Measurements from ENCODE around the gene DSN1.
A peak's percentile ranks its signal among the peaks of the same experiment; 100 is the strongest.
"Not testable (repeated sequence)": the region's sequence is repeated elsewhere in the genome, so short reads cannot be mapped to it uniquely, and the experiment has no call there.

The DSN1 gene, protein sequence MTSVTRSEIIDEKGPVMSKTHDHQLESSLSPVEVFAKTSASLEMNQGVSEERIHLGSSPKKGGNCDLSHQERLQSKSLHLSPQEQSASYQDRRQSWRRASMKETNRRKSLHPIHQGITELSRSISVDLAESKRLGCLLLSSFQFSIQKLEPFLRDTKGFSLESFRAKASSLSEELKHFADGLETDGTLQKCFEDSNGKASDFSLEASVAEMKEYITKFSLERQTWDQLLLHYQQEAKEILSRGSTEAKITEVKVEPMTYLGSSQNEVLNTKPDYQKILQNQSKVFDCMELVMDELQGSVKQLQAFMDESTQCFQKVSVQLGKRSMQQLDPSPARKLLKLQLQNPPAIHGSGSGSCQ

DNA sequence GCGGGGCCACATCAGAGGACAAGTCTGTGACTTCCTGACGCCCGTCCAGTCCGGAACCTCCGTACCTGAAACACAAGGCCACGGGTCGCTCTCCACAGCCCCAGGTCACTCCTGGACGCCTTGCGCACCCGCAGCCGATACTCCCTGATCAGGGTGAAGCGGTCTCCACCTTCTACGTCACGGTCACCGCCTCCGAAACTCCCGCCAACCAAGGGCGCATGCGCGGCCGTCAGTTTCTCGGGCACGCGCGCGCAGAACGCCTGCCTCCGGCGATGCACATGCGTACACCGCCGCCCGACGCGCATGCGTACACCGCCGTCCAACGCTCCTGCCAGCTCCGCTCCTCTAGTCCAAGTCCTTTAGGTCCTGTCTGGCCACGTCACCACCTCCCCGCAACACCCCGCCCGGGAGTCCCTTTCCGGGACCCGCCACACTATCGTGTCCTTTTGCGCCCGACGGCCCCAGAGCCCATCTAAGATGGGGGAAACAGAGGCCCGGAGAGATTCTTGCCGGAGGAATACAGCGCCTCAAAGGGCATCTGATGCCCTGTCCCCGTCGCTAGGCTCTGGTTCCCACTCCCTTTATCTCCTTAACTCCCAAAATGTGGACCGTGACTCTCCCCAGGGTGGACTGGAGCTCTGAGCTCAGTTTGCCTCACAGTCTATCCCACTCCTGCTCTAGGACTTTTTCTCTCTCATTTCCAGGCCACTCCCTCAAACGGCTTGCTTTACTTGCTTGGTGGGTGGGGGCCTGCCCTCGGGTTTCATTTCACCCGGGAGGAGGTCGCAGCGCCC lies at the start of gene DSN1:
Gene DSN1, minus strand, starts transcription at position 167 of the 794 bp plus-strand sequence. CDS start 2,305 bp downstream, outside the sequence.
- peak; percentile 89 for FAIRE-seq

DNA sequence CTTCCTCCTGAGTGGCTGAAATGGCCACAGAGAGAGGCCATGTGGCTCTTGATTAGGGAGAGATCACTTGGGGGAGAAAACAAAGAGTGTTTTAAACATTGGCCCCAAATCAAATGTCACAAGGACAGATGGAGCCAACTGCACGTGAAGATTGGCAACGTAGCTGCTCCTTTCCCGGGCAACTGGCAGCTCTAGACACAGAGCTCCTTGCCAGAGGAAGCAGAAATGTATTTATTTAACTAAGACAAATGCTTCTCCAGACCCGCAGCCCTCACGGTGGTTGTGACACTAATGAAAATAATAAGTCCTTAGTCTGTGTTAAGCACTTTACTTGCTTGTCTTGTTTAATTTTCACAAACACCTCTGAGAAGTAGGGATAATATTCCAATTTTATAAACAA lies 49.6 kb upstream of the DSN1 start:
- DNase-seq (ENCODE audit: low spot score): no peak
- FAIRE-seq: no peak

More for the DNA sequence above, at the start of gene DSN1:
- DNase-seq (ENCODE audit: low spot score): peak; percentile 99

DNA sequence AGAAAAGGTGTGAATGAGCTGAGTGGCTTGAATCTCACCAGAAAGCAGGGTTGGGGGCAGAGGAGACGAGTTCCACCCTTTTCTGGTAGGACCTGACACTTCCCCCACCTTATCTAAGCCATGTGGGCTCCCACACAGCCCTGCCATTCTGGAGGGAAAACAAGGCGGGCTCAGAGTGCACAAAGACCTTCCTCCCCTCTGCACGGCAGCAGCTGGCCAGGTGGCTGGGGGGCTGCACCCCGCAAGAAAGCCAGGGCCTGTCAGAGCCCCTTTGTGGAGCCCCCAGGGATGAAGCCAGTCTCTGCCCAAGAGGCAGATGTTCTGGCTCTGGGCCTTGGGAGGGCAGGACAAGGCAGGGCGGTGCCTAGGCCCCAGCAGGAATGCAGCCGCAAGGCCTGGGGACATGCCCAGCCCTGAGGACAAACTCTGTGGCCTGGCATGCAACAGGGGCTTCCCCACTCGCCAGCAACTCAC lies 48.4 kb upstream of the DSN1 start:
- DNase-seq (ENCODE audit: low spot score) (no peak), FAIRE-seq (no peak)

DNA sequence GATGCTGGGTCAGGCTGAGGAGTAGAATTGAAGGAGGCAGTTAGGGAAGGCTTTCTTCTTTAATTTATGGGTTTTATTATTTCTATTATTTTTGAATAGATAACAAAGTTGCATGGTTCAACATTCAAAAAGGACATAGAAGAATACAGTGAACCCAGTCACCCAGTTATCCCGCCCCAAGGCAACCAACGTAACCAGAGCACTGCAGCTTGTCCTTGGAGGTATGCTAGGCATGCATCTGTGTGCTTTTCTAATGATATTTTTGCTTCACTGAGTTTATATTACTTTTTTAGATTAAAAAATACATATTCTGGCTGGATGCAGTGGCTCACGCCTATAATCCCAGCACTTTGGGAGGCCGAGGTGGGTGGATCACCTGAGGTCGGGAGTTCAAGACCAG lies 47.4 kb upstream of the DSN1 start:
- no peak for DNase-seq (ENCODE audit: low spot score)
- no peak for FAIRE-seq

DNA sequence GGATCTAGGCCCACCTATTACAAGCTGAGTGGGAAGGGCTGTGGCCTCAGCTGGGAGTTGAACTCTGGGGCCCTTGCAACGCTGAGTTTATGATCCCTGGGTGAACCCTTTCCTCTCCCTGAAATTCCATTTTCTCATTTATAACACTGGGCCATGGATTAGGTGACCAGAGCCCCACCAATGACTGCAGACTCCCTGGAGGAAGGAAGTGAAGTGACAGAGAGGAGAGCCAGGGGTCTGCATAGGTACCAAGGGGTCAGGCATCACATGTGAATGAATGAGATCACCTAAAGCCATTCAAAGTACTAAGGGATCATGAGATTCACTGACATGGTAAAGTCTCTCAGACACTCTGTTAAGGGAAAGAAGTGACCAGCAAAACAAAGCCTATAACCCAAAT lies 46.5 kb upstream of the DSN1 start:
- DNase-seq (ENCODE audit: low spot score) (no peak), FAIRE-seq (no peak)

DNA sequence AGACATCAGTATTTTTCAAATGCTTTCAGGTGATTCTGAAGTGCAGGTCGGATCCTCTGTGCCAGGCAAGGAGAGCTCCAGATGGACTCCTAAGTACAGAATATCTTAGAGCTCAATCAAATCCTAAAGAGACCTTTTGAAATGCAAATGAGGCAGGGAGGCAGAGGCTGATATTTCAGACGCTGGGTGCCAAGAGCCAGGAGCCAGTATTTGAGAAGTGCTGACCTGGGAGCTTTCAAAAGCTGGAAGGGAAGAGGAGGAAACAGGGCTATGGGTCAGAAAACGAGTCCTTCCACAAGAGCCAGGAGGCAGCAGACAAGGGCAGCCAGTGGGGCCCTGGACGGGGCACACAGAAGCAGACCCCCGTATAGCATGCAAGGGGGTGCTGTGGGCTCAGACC lies 46.1 kb upstream of the DSN1 start:
- FAIRE-seq (no peak), DNase-seq (ENCODE audit: low spot score) (no peak)

DNA sequence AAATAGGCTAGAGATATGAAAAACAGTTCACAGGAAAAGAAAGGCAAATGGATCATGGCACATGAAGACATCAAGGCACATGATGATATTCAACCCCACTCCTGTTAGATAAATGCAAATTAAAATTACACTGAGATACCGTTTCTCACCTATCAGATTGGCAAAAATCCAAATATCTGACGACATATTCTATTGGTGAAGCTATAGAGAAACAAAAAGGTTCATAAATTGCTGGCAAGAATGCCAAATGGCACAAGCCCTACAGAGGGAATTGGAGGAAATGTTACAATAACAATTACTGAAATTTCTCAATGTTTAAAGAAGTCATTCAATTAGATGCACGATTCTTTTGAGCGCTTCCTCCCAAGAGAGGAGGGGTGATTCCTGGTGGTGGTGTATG lies 45.3 kb upstream of the DSN1 start:
- no peak for FAIRE-seq
- DNase-seq (ENCODE audit: low spot score): no peak

DNA sequence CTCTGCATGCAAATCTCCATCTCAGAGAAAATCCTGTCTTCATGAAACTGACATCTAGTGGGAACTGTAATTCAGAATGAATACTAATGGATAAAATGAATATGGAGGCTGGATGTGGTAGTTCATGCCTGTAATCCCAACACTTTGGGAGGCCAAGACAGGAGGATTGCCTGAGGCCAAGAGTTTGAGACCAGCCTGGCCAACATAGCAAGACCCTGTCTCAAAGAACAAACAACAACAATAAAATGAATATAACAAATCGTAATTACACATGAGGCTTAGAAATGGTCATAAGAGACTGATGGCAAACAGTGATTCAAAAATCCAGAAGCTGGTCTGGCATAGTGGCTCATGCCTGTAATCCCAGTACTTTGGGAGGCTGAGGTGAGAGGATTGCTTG lies 44.6 kb upstream of the DSN1 start:
- DNase-seq (ENCODE audit: low spot score) (no peak), FAIRE-seq (no peak)

DNA sequence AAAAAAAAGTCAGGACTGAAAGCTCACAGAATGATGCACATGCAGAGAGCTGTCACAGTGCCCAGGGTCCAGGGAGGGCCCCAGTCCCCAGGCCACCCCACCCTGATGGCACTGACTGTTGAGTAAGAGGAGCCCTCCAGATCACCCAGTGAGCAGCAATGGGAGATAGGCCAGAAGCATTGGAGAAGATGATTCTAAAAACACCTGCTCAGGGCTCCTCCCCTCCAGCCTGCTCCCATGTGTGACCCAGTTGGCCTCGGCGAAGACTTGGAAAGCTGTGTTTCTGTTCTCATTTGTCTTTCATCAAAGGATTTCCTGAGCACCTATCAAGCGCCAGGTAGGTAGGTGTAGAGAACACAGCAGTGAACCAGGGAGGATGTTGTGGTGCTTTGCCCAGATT lies 43.9 kb upstream of the DSN1 start:
- DNase-seq (ENCODE audit: low spot score): no peak
- no peak for FAIRE-seq

DNA sequence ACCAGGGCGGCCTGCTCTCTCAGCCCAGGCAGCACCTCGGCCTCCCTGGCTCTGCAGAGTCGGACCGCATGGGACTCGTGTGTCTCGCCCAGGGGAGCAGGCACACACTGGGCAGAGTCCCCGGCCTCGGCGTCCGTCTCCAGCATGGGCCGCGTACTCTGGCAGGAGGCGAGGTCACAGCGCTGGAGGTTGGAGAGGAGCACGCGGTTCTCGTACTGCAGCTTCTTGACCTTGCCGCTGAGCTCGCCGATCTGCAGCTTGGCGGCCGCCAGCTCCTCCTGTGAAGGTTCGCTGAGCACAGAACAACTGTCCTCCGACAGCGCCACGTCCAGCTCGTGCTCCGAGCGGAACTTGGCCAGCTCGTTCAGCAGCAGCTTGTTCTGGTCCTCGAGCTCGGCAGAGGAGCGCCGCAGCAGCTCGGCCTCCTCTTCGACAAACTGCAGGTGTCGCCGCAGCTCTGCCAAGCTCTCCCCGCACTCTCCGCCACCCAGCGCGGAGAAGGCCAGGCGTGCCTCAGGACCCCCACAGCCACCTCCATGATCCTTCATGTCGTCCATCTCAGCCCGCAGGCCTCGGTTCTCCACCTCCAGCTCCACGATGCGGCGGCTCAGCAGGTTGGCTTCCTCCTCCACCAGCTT lies 42.0 kb upstream of the DSN1 start:
- DNase-seq (ENCODE audit: low spot score): no peak

DNA sequence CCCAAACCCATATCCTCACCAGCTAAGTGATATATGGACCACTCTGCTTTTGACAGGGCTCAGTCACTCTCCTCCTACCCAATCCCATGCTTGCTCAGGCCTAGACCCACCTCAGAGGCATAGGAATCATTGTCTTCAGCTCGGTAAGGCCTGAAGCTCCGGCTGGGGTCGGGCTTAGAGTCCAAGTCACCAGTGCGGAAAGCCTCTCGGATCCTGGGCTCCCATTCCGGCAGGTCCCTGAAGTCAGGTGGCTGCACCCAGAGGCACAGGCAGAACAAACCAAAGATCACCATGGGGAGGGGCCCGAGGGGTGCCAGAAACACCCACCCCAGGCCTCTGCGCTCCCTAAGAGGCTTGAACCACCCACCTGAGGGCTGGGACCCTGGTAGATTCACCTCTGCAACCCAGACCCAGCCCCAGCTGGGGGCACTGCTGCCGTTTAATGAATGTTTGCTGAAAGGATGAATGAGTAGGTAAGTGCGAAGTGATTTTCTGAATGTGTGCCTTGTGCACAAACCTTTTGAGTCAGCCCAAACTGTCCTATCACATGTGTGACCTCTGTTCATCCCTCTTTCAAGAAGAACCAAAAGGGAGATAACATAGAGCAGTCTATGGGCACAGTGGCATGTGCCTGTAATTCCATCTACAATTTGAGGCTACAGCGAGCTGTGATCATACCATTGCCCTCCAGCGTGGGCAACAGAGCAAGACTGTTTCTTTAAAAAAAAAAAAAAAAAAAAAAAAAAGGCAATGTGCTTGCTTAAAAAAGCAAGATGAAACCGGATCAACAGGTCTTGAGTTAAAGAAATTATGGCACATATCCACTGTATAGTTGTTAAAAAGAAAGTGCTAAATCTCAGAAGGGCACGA lies 39.3 kb upstream of the DSN1 start:
- FAIRE-seq: no peak
- no peak for DNase-seq (ENCODE audit: low spot score)

More for the DNA sequence above, 42.0 kb upstream of the DSN1 start:
- no peak for FAIRE-seq

DNA sequence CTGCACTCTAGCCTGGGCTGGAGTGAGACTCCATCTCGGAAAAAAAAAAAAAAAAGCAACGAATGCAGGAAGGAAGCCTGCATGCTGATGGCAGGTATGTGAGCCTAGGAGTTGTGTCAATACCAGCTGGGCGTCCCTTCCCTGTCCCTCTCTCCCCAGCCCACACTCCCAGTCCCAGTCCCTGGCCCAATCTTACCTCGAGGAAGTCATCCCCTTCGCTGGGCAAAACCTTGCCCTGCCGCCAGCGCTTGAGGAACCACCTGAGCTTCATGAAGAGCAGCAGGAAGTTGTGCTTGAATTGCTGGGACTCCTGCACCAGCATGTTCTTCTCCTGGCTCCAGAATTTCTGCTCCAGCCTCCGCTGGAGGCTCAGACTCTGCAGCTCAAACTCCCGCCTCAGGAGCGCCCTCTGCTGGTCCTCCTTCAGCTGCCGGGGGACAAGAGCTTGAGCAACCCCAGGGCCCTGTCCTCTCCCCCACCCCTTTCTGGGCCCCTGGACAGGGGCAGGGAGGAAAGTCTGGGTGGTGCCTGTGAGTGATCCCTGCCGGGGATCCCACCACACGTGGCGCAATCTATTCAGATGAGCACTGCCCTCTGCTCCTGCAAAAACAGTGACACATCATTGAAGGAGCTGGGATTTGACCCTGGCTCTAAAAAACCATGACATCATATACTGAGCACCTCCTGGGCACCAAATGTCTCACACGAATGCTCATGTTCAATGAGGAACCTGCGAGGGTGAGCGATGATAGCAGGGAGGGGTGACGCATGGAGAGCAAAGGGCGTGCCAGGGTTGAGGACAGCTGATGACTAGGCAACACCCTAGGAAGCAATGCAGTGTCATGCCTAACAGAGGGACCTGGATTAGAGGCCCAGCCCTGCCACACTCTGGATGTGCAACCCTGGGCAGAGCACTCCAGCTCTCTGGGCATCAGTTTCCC lies 35.0 kb upstream of the DSN1 start:
- DNase-seq (ENCODE audit: low spot score) (peak; percentile 81), FAIRE-seq (no peak)

DNA sequence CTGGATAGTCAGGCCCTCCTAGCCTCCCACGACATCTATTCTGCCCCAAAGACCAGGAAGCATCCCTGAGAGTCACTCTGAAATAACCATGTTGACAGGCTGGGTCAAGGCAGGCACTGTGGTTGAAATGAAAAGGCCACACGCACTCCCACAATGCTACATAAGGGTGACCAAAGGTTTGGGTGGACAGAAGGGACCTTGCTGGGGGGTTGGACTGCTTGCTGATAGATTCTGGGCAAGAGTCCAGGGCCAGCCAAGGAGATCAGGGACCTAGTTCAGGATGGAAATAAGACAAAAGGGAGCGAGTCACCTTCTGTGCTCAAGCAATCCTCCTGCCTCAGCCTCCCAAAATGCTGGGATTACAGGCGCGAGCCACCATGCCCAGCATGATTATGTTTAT lies 32.5 kb upstream of the DSN1 start:
- FAIRE-seq: no peak

DNA sequence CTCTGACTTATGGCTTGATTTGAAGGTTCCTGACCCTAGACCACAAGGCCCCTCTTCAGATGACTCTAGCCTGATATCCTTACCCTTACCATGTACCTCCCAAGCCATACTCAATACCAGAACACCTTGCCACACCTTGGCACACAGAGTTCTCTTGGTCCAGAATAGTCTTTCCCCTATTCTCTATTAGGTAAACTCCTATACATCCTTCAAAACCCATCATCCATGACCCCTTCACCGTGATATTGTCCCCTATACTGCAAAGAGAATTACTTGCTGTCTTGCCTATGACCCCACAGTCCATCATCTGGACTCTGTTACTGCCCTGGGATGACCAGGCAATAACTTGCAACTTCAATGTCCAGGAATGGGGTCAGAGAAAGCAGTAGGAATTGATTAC lies 31.8 kb upstream of the DSN1 start:
- FAIRE-seq (no peak), DNase-seq (ENCODE audit: low spot score) (no peak)

More for the DNA sequence above, 32.5 kb upstream of the DSN1 start:
- DNase-seq (ENCODE audit: low spot score): no peak

DNA sequence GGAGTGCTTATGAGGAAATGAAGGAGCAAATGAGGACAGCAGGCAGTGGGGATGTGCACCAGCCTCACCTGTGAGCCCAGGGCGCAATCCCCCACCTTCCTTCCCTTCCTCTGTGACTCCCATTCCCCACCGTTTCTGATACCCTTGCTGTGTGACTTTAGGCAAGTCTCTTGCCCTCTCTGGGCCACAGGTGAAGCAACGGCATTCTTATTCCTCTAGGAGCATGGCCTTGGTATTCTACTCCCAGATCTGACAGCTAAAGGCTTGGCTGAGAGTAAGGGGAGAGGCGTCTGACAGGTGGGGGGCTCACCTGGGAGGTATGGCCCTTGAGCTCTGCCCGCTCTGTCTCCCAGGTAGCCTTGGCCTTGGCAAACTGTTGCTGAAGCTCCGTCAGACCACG lies 30.9 kb upstream of the DSN1 start:
- FAIRE-seq (no peak), DNase-seq (ENCODE audit: low spot score) (no peak)

DNA sequence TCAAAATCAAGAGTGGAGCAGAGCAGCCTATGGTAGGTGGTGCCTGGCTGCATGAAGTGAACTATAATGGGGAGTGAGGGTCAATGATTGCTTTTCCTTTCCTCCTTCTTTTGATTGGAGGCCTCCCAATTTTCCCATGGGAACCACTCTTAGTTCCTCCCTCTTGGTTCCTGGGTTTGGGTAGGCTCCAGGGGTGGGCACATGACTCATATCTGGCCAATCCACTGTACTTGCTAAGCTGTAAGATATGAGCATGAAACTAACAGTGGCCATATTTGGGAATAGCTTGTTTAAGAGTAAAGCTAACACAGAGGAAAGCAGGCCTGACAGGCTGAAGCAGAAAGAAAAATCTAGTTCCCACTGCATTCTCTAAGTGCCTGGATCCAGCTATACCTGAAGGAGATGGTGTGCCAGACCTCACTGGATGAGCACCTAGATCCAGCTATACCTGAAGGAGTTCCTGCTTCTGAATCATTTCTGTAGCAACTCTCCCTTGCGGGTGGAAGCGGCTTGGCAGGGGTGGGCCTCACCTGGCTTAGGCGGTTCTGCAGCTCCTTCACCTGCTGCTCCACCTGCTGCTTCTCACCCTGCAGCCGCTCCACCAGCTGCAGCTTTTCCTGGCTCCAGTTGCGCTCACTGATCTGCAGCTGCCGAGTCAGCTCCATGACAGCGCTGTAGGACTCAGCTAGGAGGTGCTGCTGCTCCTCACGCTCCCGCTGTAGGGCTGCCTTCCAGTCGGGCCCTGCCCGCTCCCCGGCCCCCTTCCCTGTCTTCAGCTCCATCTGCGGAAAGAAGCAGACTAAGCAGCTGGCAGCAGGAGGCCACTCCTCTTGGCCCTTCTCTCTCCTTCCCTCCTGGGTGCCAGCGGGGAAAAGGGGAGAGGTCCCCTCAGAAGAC lies 29.0 kb upstream of the DSN1 start:
- FAIRE-seq (no peak), DNase-seq (ENCODE audit: low spot score) (no peak)

DNA sequence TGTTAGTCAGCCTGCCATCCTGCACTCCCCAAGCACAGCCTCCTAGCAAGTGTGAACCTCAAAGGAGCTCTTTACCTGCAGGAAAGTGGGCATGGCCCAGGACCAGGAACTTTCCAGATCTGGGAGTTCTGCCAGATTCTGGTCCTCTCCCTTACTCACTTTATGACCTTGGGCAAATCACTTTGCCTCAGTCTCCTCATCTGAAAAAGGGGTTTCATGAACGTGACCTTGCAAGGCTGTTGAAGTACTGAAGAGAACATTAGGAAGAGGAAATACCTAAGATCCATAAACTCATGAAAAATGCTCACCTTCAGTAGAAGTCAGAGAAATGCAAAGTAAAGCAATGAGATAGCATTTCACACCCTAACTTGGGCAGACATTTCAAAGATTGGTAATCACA lies 26.8 kb upstream of the DSN1 start:
- FAIRE-seq (no peak), DNase-seq (ENCODE audit: low spot score) (no peak)

DNA sequence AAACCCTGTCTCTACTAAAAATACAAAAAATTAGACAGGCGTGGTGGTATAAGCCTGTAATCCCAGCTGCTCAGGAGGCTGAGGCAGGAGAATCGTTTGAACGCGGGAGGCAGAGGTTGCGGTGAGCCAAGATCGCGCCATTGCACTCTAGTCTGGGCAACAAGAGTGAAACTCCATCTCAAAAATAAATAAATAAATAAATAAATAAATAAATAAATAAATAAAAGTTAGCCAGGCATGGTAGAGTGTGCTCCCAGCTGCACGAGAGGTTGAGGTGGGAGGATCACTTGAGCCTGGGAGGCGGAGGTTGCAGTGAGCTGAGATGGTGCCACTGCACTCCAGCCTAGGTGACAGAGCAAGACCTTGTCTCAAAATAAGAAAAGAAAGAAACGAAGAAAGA lies 25.8 kb upstream of the DSN1 start:
- FAIRE-seq; DNase-seq (ENCODE audit: low spot score): not testable (repeated sequence)

DNA sequence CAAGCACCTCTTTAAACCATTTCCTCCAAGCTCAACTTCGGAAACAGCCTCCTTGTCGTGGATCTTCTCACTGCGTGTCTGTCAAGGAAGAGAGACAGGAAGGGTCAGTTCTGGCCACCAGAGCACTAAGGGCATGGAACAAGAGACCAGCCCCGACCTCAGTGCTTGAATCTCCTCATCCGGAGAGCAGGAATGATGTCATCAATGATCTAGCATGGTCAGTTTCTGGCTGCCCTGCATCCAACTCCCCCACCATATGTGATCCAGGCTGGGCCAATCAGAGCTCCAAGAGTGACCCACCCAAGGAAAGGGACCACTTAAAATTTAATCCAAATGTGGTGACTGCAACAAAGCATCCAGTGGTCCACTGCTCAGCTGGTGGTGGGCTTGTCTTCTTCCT lies 23.3 kb upstream of the DSN1 start:
- FAIRE-seq (no peak), DNase-seq (ENCODE audit: low spot score) (no peak)

Data from urothelium cell line (cell line).